HL-60/S4 (cell line): ENCODE data around the gene PLXNB3.

Experiments used
- in situ Hi-C: fragments of 300-500 bp; cut with MboI; formaldehyde crosslinking; loops from 2 replicates; pipeline ENCODE4 v1.14.3; 2022; ENCODE audit warnings: low sequenced_read_pairs

PLXNB3 gene

DNA sequence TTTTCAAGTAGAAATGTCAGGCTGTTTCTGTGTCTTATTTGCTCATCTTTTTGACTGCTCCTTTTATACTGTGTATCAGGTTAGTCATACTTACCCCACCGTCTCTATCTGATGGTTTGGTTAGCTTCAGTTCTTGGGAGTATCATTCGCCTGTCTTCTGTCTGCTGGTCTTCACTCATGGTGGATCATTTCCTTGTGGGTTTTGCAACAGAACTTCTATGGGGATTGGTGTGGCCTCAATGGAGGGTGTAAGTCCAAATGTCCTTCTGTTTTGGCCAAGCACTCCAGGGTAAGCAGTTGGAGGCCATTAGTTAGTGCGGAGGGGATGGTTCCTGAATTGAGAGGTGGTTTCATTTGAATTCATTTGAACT, 32.2 kb upstream of the PLXNB3 start:
- in situ Hi-C loops, result loop anchor here (25.0 kb wide), 1 partner anchor 805 kb away; the partner anchor contains the start of genes G6PD and IKBKG

DNA sequence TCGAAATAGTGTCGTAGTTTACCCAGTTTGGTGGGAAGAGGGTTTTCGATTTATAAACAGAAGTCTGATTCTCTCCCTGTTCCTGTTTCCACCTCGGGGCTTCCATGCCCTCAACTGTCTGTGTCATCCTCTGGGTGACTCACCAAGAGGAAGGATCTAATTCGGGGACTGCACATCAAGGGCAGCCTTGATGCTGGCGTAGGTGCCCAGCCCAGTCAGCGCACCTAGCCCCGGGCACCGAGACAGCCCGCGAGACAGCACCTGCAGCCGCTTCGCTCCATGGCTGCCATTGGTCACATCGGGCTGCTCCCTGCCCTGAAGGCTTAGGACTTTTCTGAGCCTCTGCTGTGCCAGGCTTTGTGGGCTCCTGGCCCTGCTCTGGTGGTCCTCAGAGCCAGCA, 31.6 kb upstream of the PLXNB3 start:
- in situ Hi-C loops, result loop anchor here (25.0 kb wide), 1 partner anchor 805 kb away; the partner anchor contains the start of genes G6PD and IKBKG

DNA sequence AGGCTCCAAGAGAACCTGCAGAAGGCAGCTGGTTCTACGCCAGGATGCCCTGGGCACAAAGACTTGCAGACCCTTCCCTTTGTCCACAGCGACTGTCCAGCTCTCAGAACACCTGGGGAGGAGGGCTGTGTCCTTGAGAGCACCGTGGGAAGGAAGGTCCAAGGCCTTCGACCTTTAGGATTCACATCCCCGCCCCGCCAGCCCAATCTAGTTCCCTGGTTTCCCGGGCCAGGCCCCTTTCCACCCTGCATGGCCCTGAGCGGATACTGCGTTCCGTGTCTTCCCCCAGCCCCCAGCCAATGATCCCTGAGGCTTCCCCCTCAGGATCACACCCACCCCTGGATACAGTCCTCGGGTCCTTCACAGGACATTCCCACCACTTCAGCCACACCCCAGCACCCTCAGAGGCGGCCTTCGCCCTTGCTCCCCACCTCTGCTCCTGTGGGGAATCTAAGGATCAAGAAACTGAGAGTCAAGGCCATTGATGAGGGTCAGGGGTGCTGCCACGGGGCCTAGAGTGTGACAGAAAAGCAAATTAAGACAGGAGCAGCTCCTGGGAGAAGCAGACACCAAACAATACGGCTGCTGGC, 30.3 kb upstream of the PLXNB3 start:
- in situ Hi-C loops, result loop anchor here (25.0 kb wide), 1 partner anchor 804 kb away; the partner anchor contains the start of genes G6PD and IKBKG

DNA sequence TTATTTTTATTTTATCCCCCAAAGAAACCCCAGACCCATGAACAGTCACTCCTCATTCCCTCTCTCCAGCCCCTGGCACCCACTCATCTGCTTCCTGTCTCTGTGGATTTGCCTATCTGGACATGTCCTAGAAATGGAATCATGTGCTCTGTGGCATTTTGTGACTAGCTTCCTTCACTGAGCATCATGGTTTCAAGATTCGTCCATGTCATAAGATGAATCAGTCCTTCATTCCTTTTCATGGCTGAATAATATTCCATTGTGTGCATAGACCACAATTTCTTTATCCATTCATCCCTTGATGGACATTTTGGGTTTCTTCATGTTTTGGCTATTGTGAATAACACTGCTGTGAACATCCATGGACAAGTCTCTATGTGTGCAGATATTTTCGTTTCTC, 29.2 kb upstream of the PLXNB3 start:
- in situ Hi-C loops, result loop anchor here (25.0 kb wide), 1 partner anchor 802 kb away; the partner anchor contains the start of genes G6PD and IKBKG

DNA sequence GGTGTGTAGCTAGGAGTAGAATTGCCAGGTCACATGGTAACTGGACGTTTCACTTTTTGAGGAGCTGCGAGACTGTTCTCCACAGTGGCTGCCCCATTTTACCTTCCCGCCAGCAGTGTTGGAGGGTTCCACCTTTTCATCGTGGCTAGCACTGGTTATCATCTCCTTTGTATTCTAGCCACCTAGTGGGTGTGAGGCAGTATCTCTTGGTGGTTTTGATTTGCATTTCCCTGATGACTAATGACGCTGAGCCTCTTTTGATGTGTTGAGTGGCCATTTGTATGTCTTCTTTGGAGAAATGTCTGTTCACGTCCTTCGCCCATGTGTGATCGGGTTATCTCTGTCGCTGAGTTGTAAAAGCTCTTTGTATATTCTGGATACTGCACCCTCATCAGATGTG, 28.8 kb upstream of the PLXNB3 start:
- in situ Hi-C loops, result loop anchor here (25.0 kb wide), 1 partner anchor 802 kb away; the partner anchor contains the start of genes G6PD and IKBKG

DNA sequence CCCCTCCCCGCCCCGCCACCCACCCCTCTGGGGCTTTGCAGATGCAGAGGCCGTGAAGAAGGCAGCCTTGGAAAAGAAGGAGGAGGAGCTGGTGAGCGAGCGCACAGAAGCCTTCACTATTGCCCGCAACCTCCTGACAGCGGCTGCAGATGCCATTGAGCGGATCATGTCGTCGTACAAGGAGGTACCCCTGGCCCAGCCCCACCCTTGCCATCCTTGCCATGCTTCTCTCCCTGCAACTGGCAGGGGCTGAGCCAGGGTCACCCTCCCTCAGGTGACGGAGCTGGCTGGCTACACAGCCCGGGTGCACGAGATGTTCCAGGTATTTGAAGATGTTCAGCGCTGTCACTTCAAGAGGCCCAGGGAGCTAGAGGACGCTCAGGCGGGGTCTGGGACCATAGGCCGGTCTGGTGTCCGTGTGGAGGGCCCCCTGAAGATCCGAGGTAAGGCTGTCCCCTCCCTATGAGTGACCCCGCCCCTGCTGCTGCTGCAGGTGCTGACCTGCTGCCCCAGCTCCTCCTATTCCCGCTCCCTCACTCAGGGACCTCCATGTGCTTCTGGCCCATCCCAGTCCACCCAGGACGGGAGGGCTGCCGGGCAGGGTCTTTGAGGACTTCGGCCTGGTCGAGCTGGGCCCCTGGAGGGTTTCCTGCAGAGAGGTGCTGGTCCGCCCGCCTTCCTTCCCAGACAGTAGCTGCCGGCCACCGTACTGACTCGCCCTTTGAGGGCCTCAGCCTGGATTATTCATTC, 27.8 kb upstream of the PLXNB3 start:
- in situ Hi-C loops, result loop anchor here (25.0 kb wide), 1 partner anchor 801 kb away; the partner anchor contains the start of genes G6PD and IKBKG

DNA sequence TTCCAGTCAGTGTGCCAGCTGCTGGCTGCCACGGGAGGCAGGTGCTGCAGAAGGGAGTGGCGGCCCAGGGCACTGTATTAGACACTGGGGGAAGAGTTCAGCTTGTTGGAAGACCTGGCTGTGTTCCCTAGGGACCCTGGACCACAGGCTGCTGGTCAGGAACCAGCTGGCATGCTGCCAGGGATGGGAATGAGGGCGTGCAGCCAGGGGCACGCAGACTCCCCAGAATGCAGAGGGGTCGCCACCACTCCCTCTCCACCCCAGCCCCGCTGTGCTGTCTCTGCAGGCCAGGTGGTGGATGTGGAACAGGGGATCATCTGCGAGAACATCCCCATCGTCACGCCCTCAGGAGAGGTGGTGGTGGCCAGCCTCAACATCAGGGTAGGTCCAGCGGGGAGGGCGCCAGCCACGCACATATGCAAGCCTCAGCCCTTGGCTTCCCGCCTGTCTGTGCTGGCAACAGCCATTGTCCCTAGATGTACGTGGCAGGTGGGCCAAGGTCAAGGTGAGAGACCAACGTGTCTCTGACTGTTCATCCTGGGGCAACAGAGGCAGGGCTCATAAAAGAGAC, 27.1 kb upstream of the PLXNB3 start:
- in situ Hi-C loops, result loop anchor here (25.0 kb wide), 1 partner anchor 800 kb away; the partner anchor contains the start of genes G6PD and IKBKG

DNA sequence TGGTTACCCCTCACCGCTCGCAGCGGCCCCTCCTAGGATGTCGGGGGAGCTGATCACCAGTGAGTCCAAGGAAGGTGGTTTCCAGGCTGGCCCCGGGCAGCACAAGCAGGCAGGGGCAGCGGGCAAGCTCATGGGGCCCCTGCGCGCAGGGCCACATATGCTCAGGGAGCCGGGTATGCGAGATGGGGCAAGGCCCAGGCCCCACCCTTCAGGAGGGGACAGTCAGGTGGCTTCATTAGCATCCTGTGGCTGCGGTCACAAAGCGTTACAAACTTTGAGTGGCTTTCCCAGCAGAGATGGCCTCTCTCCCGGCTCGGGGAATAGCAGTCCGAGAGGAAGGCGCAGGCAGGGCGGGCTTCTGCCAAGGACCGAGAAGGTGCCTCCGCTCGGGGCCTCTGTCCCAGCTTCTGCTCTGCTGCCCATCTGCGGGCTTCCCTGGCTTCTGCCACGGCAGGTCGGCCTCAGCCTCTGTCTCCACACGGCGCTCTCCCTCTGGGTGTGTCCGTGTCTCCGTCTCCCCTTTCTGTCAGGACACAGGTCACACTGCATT, 25.9 kb upstream of the PLXNB3 start:
- in situ Hi-C loops, result loop anchor here (25.0 kb wide), 1 partner anchor 799 kb away; the partner anchor contains the start of genes G6PD and IKBKG

DNA sequence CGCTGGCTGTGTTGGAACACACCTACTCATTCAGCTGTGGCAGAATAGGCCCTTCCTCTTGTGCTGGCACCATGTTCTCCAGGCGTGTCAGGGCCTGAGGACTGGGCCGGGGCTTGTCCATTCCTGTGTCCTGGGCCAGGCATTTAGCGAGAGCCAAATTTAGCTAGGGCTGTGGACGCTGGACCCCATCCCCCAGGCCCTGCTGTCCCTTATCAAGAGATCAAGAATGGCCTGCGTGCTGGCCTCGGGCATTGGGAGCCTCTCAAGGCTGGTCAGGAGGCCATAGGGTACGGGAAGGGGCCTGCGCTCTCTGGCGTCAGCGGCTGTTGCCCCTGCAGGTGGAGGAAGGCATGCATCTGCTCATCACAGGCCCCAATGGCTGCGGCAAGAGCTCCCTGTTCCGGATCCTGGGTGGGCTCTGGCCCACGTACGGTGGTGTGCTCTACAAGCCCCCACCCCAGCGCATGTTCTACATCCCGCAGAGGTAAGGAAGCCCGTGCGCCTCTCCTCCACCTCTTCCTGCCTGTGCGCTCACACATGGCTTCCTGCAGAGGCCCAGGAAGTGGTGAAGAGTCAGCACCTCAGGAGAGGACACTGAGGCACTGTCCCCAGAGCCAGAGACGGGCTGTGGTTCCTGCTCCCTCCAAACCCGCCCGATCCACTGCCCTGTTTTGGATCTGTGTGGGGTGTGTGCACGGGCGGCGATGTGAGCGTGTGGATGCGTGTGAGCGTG, 24.1 kb upstream of the PLXNB3 start:
- in situ Hi-C loops, result loop anchor here (25.0 kb wide), 1 partner anchor 797 kb away; the partner anchor contains the start of genes G6PD and IKBKG

DNA sequence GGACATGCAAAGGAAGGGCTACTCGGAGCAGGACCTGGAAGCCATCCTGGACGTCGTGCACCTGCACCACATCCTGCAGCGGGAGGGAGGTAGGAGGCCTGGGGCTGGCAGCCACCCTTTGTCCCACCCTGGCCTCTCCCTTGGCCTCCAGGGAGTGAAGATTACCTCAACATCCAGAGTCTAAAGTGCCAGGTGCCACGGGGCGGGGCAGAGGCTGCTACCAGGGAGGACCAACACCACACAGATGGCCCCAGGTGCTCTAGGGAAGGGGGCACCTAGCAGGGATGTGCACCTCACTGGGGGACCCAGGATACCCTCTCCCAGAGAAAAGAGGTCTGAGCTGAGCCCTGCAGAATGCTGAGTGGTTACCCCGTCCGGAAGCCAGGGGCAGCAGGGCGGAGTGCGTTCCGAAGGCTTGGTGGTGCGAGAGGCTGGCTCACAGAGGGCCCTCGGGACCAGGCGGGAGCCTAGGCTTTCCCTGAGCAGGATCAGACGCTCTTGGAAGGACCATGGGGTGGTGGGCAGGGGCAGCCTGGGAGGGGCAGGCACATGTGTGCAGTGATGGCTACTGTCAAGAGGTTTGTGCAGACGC, 23.3 kb upstream of the PLXNB3 start:
- in situ Hi-C loops, result loop anchor here (25.0 kb wide), 1 partner anchor 797 kb away; the partner anchor contains the start of genes G6PD and IKBKG

DNA sequence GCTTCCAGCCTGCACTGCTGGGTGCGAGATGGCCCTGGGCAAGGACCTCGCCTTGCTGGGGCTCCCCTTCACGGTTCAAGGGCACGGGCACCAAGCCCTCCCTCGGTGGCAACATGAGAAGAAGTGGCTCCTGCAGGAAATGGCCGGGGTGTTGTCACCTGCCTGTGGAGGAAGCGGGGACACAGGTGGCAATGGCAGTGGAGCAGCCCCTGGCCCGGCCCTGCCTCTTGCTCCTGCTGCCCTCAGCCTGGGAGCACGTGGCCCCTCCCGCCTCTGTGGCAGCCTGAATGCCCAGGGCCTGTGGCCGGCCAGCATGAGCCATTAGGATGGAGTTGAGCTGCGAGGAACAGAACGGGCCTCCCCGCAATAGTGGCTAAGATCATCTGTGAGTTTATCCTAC, 22.6 kb upstream of the PLXNB3 start:
- in situ Hi-C loops, result loop anchor here (25.0 kb wide), 1 partner anchor 796 kb away; the partner anchor contains the start of genes G6PD and IKBKG

DNA sequence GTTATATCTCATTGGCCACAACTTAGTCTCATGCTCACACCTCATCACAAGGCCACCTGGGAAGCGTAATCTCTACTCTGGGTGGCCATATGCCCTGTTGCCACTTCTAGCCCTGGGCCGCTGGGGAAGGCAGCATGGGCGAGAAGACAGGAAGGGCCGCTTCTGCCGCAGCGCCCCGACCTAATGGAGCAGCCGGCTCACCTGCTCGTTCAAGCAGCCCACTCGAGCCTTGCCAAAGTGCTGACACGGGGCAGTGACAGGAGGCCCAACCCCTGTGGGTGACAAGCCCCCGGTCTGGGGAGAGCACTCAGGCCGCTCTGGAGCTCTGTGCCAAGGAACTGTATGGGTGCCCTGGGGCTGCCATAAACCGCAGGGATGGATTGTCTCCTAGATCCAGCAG, 21.9 kb upstream of the PLXNB3 start:
- in situ Hi-C loops, result loop anchor here (25.0 kb wide), 1 partner anchor 795 kb away; the partner anchor contains the start of genes G6PD and IKBKG

DNA sequence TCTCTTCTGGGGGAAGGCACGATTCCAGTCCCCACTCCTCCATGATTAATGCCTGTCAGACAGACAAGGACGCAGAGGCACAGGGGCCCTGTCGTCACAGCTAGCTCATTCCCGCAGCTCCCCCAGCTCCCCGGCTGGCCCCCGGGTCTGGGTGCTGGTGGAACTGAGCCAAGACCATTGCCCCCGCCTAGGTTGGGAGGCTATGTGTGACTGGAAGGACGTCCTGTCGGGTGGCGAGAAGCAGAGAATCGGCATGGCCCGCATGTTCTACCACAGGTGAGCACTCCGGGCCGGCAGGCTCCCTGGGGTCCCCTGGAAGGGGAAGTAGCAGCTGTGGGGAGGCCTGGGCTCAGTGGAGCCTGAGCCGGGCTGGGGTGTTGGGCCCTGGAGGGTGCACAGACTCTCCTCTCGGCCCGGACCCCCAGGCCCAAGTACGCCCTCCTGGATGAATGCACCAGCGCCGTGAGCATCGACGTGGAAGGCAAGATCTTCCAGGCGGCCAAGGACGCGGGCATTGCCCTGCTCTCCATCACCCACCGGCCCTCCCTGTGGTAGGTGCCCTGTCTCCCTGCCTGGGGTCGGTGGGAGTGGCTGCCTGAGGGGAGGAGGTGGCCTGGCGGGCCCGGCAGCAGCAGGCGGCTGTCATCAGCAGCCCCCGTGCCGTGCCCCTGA, 21.1 kb upstream of the PLXNB3 start:
- in situ Hi-C loops, result loop anchor here (25.0 kb wide), 1 partner anchor 794 kb away; the partner anchor contains the start of genes G6PD and IKBKG

DNA sequence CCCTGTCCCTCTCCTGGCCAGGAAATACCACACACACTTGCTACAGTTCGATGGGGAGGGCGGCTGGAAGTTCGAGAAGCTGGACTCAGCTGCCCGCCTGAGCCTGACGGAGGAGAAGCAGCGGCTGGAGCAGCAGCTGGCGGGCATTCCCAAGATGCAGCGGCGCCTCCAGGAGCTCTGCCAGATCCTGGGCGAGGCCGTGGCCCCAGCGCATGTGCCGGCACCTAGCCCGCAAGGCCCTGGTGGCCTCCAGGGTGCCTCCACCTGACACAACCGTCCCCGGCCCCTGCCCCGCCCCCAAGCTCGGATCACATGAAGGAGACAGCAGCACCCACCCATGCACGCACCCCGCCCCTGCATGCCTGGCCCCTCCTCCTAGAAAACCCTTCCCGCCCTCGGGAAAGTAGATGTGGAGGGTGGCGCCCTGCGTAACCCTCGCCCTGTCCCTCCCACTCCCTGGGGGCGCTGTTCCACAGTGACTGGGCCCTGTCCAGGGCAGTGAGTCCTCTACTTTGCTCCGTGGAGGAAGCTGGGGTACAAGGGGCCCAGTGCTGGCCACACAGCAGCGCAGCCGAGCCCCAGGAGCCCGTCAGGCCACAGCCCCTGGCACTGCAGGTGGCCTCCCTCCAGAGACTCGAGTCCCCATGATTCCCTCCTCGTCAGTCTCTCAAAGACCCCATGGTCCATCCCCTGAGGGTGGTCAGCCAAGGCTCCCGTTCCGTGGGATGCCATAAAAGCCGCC, 20.4 kb upstream of the PLXNB3 start:
- in situ Hi-C loops, result loop anchor here (25.0 kb wide), 1 partner anchor 794 kb away; the partner anchor contains the start of genes G6PD and IKBKG

DNA sequence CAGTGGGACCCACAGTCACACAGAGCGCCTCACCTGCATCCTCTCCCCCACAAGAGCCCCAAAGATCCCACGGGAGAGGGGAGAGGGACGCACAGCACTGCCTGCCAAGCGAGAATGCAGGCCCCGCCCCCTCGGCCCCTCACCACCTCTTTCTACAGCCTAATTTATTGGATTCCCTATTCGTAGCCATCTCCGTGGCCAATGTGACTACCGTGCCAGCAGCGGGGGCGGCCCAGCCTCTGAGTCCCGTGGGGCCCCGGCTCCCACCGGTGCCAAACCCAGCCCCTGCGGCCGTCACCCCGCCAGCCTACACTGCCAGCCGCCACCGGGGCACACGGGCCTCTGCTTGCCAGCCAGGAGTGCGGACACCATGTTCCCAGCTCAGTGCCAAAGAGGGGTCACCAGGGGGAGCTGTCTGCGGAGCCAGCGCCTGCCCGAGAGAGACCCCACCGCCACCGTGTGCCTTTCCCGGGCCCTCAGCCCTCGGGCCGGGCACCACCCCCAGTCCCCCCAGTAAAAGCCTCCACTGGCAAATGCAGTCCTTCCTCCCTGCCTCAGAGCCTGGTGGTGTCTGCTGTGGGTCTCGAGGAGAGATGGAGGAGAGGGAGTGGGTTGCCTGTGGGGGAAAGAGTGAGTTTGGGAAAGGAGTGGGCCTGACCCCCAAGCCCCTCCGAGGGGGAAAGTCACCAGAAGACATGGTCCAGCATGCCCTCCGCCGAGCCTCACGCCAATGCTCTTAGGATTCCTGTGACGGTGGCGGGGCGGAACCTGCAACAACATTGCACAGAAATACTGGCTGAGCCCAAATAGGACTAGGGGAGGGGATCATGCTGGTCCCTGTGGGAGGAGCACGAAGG, 19.6 kb upstream of the PLXNB3 start:
- in situ Hi-C loops, result loop anchor here (25.0 kb wide), 1 partner anchor 793 kb away; the partner anchor contains the start of genes G6PD and IKBKG

DNA sequence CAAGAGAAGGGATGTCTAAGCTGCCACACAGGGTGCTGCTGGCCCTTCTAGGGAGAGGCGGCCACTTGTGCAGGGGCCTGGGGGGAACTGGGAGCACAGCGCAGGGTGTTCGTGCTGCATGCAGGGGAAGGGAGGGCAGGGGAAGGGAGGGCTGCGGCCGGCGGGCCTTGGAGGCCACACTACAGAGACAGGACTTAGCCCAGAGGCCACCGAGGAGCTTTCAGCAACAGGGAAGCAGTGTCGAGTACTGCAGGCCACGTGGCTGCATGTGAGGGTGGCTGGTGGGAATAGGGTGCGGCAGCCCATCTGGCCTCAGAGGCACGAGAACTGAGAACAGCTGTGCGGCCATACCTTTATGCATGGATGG, 19.0 kb upstream of the PLXNB3 start:
- in situ Hi-C loops, result loop anchor here (25.0 kb wide), 1 partner anchor 792 kb away; the partner anchor contains the start of genes G6PD and IKBKG

DNA sequence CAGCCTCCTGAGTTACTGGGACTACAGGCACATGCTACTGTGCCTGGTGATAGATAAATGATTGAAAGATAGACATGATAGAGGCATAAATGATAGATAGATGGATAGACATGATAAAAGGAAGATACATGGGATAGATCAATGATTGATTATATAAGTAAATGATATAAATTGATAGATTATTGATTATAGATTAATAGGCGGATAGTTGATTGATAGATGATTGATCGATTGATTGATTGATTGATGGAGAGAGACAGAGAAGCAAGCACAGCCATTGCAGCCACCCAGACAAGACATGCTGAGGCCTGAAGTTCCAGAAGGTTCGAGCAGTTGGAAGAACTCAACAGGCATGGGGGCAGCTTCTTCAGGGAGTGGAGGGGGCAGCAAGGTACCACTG, 17.7 kb upstream of the PLXNB3 start:
- in situ Hi-C loops, result loop anchor here (25.0 kb wide), 1 partner anchor 791 kb away; the partner anchor contains the start of genes G6PD and IKBKG
